Caki2 (cell line): Measurements from ENCODE around the gene KCNJ14. TPM values are rescaled to one million over a fixed set of nuclear protein-coding genes. Genes with fewer than 3 reads are reported as not detected.

Source experiments
- DNase-seq: peaks from one replicate; pipeline ENCODE4 v3.0.0-alpha.2; 2015; ENCODE audit warnings: low read depth
- in situ Hi-C: cut with HindIII; loops from 2 replicates; pipeline ENCODE4 v1.10.0; 2016; ENCODE audit warnings: low sequenced_read_pairs, low pct_unique_long_range_greater_than_20kb, mixed read lengths
- total RNA-seq: library from RNA; depleted of rRNA; stranded (reverse); fragments of >200 nt; shearing (Covaris generic); gene quantifications from 2 replicates; pipeline ENCODE4 v1.2.3, GENCODE V29; 2014; ENCODE audit warnings: low replicate concordance; rRNA removed

Gene KCNJ14
- total RNA-seq, 1 experiment from 2014 or later = 0.37 TPM

- DNase-seq = no peak
- in situ Hi-C loops = no loop called here
These were observed 56.6 kb downstream of the KCNJ14 start, which contains the start of gene LMTK3 for GRCh38 chr19:48511800-48512503. LMTK3 (minus strand) TSS chr19:48511835; CDS start chr19:48511576, 259 bp downstream.

GRCh38 chr19:48512504-48513288, 57.3 kb downstream of the KCNJ14 start:
- no peak for DNase-seq
- in situ Hi-C loops = no loop called here

DNA sequence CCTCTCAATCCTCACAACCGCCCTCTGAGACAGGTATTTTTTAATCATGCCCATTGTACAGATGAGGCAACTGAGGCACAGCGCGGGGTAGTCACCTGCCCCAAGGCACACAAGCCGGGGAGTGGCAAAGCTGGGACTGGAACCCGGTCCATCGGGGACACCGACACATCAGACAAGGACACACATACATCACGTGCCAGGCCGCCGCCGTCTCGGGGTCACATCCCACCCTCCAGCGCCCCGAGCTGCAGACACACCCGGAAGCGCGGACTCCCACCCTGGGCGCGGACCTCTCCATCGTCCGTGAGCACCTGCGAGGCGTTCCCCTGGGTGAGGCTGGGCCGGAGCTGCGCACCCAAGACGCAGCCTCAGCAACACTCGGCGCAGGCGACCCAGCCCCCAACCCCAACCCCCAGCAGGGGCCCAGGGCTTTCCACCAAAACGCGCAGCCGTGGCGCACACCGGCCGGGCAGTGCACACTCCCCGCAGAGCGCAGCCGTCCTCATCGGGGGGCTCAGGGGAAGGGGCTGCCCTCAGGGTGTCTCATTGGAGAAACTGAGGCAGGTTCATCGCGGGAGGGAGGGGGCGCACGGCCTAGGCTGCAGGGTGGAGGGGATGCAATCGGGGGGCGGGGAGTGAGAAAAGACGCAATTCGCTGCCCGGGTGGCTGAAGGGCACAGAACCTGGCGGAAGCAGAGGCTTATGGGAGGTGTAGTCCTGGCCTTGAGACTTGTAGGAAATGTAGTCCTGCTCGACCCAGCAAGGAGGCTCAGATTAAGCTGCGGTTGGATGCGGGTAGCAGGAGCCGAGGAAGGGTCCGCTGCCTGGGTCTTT, 58.1 kb downstream of the KCNJ14 start:
- in situ Hi-C loops = no loop called here
- DNase-seq = peak; percentile 58

GRCh38 chr19:48514123-48514458, 58.7 kb downstream of the KCNJ14 start:
- in situ Hi-C loops = no loop called here
- DNase-seq = no peak

GRCh38 chr19:48516536-48516935, 61.2 kb downstream of the KCNJ14 start:
- in situ Hi-C loops = no loop called here
- DNase-seq = no peak

Other genes starting within 250 kb of the KCNJ14 start
- gene CARD8, start 199.7 kb upstream of the KCNJ14 start, total RNA-seq = 11.5 and 13.5 TPM in 2 replicates
- 7.1 and 7.9 TPM in 2 replicates for gene ZNF114, start 185.5 kb upstream of the KCNJ14 start, total RNA-seq
- 119 and 124 TPM in 2 replicates for gene EMP3, start 130.0 kb upstream of the KCNJ14 start, total RNA-seq
- gene TMEM143, start 91.6 kb upstream of the KCNJ14 start, total RNA-seq = 7.6 and 12.2 TPM in 2 replicates
- 0.20 TPM in 1 of 2 replicates, not detected in the other for gene SYNGR4, start 91.2 kb upstream of the KCNJ14 start, total RNA-seq
- gene KDELR1, start 64.0 kb upstream of the KCNJ14 start, total RNA-seq = 119 and 155 TPM in 2 replicates
- 0.34 TPM in 1 of 2 replicates, not detected in the other for gene GRIN2D, start 61.9 kb upstream of the KCNJ14 start, total RNA-seq
- gene GRWD1, start 9.6 kb upstream of the KCNJ14 start, total RNA-seq = 89.6 and 91.1 TPM in 2 replicates
- gene CYTH2, start 13.8 kb downstream of the KCNJ14 start, total RNA-seq = 121 and 164 TPM in 2 replicates
- 4.2 and 10.5 TPM in 2 replicates for gene LMTK3, start 56.3 kb downstream of the KCNJ14 start, total RNA-seq
- gene SULT2B1, start 96.6 kb downstream of the KCNJ14 start, total RNA-seq = 0.20 TPM in 1 of 2 replicates, not detected in the other
- not detected in 2 replicates for gene SPACA4, start 151.2 kb downstream of the KCNJ14 start, total RNA-seq
- not detected in 2 replicates for gene FAM83E, start 159.5 kb downstream of the KCNJ14 start, total RNA-seq
- gene RPL18, start 163.6 kb downstream of the KCNJ14 start, total RNA-seq = 2,144 and 2,176 TPM in 2 replicates
- 3.6 and 4.8 TPM in 2 replicates for gene SPHK2, start 163.9 kb downstream of the KCNJ14 start, total RNA-seq
- gene DBP, start 181.8 kb downstream of the KCNJ14 start, total RNA-seq = 6.2 and 15.1 TPM in 2 replicates
- 0.46 and 2.2 TPM in 2 replicates for gene CA11, start 190.6 kb downstream of the KCNJ14 start, total RNA-seq
- 1.5 TPM in 1 of 2 replicates, not detected in the other for gene NTN5, start 217.4 kb downstream of the KCNJ14 start, total RNA-seq
- gene FUT2, start 240.4 kb downstream of the KCNJ14 start, total RNA-seq = not detected in 2 replicates